Upper lobe of left lung (tissue), 6 donors: ENCODE measurements around the gene PDLIM1. TPM values are rescaled to one million over a fixed set of nuclear protein-coding genes. Genes with fewer than 3 reads are reported as not detected.

ENCODE experiments used
- ATAC-seq, 2 donors: fragments of 200-7000 bp; cut with Tn5 transposase; one replicate each; pipeline ENCODE4 v1.9.1; 2022; ENCODE audit warnings: mild to moderate bottlenecking in 2 of 2, moderate library complexity in 2 of 2; ENCODE audit not compliant: low FRiP score in 2 of 2
- DNase-seq, 2 donors: peaks; one replicate each; pipeline ENCODE4 v3.0.0-alpha.2; 2019 to 2020
- H3K27ac ChIP-seq, 4 donors: fragments of 200-600 bp; sonication (generic); one replicate each; pipeline ENCODE4 v1.5.1; 2016 to 2019
- H3K27me3 ChIP-seq, 4 donors: fragments of 200-600 bp; sonication (generic); one replicate each; pipeline ENCODE4 v1.5.1; 2017 to 2019
- H3K36me3 ChIP-seq, 4 donors: fragments of 200-600 bp; sonication (generic); one replicate each; pipeline ENCODE4 v1.5.1; 2016 to 2019
- H3K4me1 ChIP-seq, 4 donors: fragments of 200-600 bp; sonication (generic); one replicate each; pipeline ENCODE4 v1.5.1; 2018 to 2019
- H3K4me3 ChIP-seq, 4 donors: fragments of 200-600 bp; sonication (generic); one replicate each; pipeline ENCODE4 v1.5.1; 2017 to 2019; ENCODE audit warnings: mild to moderate bottlenecking in 2 of 4, moderate library complexity in 1 of 4
- H3K9me3 ChIP-seq, 4 donors: fragments of 200-600 bp; sonication (generic); one replicate each; pipeline ENCODE4 v1.5.1; 2018 to 2019
- EP300 ChIP-seq, 4 donors: sonication (generic); formaldehyde crosslinking; IDR thresholded peaks; one replicate each; pipeline ENCODE4 v1.5.1; 2017; ENCODE audit warnings: antibody characterized with exemption in 4 of 4, control low read depth in 2 of 4
- POLR2A ChIP-seq, 4 donors: fragments of 450-650 bp; IDR thresholded peaks; one replicate each; pipeline ENCODE4 v1.5.1; 2016 to 2017; ENCODE audit warnings: antibody characterized with exemption in 4 of 4, mild to moderate bottlenecking in 2 of 4
- POLR2AphosphoS5 ChIP-seq, 2 donors: sonication (generic); formaldehyde crosslinking; IDR thresholded peaks; one replicate each; pipeline ENCODE4 v1.5.1; 2017; ENCODE audit warnings: antibody characterized with exemption in 2 of 2
- WGBS, 2 donors: methylation state at CpG; one replicate each; pipeline ENCODE4 v1.1.5; 2017 to 2018; 5-methylcytosine and 5-hydroxymethylcytosine counted together
- total RNA-seq, 6 donors: library from RNA; depleted of rRNA in 4 of 6; stranded (reverse); fragments of >200 nt in 4 of 6; gene quantifications; one replicate each; pipeline versions ENCODE4 v1.1.0 to v1.2.1, GENCODE V29; 2016 to 2021
- TF ChIP-seq, protein P1 (sequence below), 6 experiments: fragments of 450-650 bp in 4 of 6; fragments of 200-600 bp in 2 of 6; sonication (generic) in 2 of 6; IDR thresholded peaks; one replicate each; pipeline ENCODE4 v1.5.1; 2016 to 2019; ENCODE audit warnings: antibody characterized with exemption in 6 of 6
- donor health status: DM: no; HTN: no; CAD: no; lungs with moderate emphysema.
- donor health status: DM: no; HTN: yes; CAD: no; lungs with severe emphysema.

The PDLIM1 gene
- total RNA-seq, 6 donors from 2014 or later = 78.6 to 239 (median 178) TPM

DNA sequence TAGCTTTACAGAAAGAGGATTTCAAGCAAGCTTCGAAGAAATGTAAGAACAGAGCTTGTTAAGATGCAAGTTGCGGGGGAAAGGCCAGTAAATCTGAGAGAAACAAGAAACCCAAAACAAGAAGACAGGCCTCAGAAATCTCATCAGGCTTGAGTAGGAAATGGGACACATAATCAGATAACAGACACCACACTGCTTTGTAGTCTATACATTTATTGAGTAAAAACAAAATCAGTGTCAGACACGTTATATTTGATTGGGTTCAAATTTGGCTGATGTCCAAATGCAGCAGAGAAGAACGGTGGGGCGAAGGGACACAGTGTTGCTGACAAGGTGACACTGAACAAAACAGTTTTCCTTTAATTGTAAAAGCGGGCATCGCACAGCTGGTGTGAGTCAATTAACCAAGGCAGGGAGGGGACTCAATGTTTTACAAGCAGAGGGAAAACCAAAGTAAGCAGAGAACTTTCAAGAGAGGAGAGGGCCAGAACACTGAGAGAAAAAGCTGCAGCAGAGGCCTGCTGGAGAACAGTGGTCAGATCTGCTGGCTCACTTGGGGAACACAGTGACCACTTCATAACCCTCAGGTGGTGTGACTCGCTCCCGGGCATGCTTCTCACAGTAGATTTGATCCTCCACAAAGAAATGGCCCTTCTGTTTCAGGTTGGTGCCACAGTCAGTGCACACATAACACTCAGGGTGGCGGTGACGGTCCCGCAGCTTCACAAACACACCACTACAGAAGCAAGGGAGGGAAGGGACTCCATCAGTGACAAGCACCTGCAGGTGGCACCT, 53.2 kb downstream of the PDLIM1 start:
- Histone ChIP-seq H3K27ac (no peak overlapping the region), H3K4me3 (no peak overlapping the region), H3K27me3 (no peaks in the 10 kb centered on the region), H3K9me3 (no peaks in the 10 kb centered on the region), H3K36me3 (peaks cover 0 to 100% (median 44%) of the 10 kb centered on the region in 4 donors), H3K4me1 (peaks cover 4 to 8% (median 5%) of the 10 kb centered on the region in 4 donors)
- ATAC-seq (no peak), DNase-seq (no peak)
- WGBS, 2 donors = 78 to 89% methylated on average over 10 to 12 of the region's 12 CpGs
- TF ChIP-seq POLR2A (IDR thresholded peaks at IDR 0.05) (no peak), EP300 (IDR thresholded peaks at IDR 0.05) (no peak), POLR2AphosphoS5 (IDR thresholded peaks at IDR 0.05) (no peak)
- TF ChIP-seq, protein P1, sequence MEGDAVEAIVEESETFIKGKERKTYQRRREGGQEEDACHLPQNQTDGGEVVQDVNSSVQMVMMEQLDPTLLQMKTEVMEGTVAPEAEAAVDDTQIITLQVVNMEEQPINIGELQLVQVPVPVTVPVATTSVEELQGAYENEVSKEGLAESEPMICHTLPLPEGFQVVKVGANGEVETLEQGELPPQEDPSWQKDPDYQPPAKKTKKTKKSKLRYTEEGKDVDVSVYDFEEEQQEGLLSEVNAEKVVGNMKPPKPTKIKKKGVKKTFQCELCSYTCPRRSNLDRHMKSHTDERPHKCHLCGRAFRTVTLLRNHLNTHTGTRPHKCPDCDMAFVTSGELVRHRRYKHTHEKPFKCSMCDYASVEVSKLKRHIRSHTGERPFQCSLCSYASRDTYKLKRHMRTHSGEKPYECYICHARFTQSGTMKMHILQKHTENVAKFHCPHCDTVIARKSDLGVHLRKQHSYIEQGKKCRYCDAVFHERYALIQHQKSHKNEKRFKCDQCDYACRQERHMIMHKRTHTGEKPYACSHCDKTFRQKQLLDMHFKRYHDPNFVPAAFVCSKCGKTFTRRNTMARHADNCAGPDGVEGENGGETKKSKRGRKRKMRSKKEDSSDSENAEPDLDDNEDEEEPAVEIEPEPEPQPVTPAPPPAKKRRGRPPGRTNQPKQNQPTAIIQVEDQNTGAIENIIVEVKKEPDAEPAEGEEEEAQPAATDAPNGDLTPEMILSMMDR (IDR thresholded peaks at IDR 0.05) = no peak

- H3K4me1 ChIP-seq = peaks cover 1 to 6% (median 4%) of the 10 kb centered on the region in 4 donors
- WGBS, 2 donors = 72 to 84% methylated on average over 6 of the region's 6 CpGs
- H3K27me3 ChIP-seq = no peaks in the 10 kb centered on the region
- H3K4me3 ChIP-seq = no peak overlapping the region
- H3K9me3 ChIP-seq = no peaks in the 10 kb centered on the region
- TF ChIP-seq POLR2A (IDR thresholded peaks at IDR 0.05) (no peak), EP300 (IDR thresholded peaks at IDR 0.05) (no peak), POLR2AphosphoS5 (IDR thresholded peaks at IDR 0.05) (peak in 1 of 2 donors; percentile 32)
- TF ChIP-seq, protein P1 (IDR thresholded peaks at IDR 0.05) = no peak
- ATAC-seq (no peak), DNase-seq (no peak)
- H3K36me3 ChIP-seq = peaks cover 0 to 99% (median 44%) of the 10 kb centered on the region in 4 donors
- H3K27ac ChIP-seq = no peak overlapping the region
Observed at GRCh38 chr10:95236068-95236903, 54.5 kb downstream of the PDLIM1 start.

DNA sequence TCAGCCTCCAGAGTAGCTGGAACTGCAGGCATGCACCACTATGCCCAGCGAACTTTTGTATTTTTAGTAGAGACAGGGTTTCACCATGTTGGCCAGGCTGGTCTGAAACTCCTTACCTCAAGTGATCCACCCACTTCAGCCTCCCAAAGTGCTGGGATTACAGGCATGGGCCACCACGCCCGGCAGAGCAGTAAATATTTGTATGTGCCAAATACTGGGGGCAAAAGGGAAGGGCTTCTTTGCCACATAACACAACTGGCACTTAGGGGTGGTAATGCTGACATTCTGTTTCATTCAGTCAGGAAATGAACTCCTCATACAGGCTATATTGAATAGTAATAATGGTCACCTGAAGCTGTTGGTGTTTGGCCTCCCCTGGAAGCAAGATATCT, 55.1 kb downstream of the PDLIM1 start:
- H3K4me1 ChIP-seq = peaks cover 0 to 10% (median 4%) of the 10 kb centered on the region in 4 donors
- DNase-seq (no peak), ATAC-seq (no peak)
- no peak overlapping the region for H3K4me3 ChIP-seq
- no peak overlapping the region for H3K27ac ChIP-seq
- H3K9me3 ChIP-seq = no peaks in the 10 kb centered on the region
- TF ChIP-seq POLR2AphosphoS5 (IDR thresholded peaks at IDR 0.05) (no peak), EP300 (IDR thresholded peaks at IDR 0.05) (no peak), POLR2A (IDR thresholded peaks at IDR 0.05) (no peak)
- TF ChIP-seq, protein P1 (IDR thresholded peaks at IDR 0.05) = no peak
- WGBS, 2 donors = 59 to 76% methylated on average over 3 of the region's 3 CpGs
- no peaks in the 10 kb centered on the region for H3K27me3 ChIP-seq
- peaks cover 0 to 99% (median 42%) of the 10 kb centered on the region in 4 donors for H3K36me3 ChIP-seq

GRCh38 chr10:95234951-95235350, 55.9 kb downstream of the PDLIM1 start:
- ATAC-seq (no peak), DNase-seq (no peak)
- WGBS, 2 donors = 84 to 86% methylated on average over 5 of the region's 5 CpGs
- TF ChIP-seq, protein P1 (IDR thresholded peaks at IDR 0.05) = no peak
- Histone ChIP-seq H3K9me3 (no peaks in the 10 kb centered on the region), H3K27me3 (no peaks in the 10 kb centered on the region), H3K4me1 (peaks cover 0 to 18% (median 10%) of the 10 kb centered on the region in 4 donors), H3K4me3 (no peak overlapping the region), H3K36me3 (peaks cover 0 to 92% (median 40%) of the 10 kb centered on the region in 4 donors), H3K27ac (no peak overlapping the region)
